CD4-positive, alpha-beta T cell treated with Interleukin-6 for 4 hours (primary cell): ENCODE results near the gene SLC44A5.
"Not testable (repeated sequence)": the region's sequence is repeated elsewhere in the genome, so short reads cannot be mapped to it uniquely, and the experiment has no call there.

Experiments used
- DNase-seq: peaks from one replicate; pipeline ENCODE4 v3.0.0-alpha.2; 2020; ENCODE audit warnings: mixed read lengths

SLC44A5 gene

DNA sequence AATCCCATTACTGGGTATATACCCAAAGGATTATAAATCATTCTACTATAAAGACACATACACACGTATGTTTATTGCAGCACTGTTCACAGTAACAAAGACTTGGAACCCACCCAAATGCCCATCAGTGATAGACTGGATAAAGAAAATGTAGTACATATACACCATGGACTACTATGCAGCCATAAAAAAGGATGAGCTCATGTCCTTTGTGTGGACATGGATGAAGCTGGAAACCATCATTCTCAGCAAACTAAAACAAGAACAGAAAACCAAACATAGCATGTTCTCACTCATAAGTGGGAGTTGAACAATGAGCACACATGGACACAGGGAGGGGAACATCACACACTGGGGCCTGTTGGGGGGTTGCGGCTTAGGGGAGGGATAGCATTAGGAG, 347.3 kb downstream of the SLC44A5 start:
- DNase-seq, result not testable (repeated sequence)

DNA sequence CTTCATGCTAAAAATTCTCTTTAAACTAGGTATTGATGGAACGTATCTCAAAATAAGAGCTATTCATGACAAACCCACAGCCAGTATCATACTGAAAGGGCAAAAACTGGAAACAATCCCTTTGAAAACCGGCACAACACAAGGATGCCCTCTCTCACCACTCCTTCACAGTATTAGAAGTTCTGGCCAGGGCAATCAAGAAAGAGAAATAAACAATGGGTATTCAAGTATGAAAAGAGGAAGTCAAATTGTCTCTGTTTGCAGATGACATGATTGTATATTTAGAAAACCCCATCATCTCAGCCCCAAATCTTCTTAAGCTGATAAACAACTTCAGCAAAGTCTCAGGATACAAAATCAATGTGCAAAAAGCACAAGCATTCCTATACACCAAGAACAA, 349.0 kb downstream of the SLC44A5 start:
- not testable (repeated sequence) for DNase-seq

DNA sequence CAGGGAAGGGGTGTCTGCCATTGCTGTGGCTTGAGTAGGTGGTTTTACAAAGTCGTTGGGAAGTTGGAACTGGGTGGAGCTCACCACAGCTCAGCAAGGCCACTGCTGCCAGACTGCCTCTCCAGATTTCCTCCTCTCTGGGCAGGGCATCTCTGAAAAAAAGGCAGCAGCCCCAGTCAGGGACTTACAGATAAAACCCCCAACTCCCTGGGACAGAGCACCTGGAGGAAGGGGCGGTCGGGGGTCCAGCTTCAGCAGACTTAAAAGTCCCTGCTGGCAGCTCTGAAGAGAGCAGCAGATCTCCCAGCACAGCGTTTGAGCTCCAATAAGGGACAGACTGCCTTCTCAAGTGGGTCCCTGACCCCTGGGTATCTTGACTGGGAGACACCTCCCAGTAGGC, 352.6 kb downstream of the SLC44A5 start:
- DNase-seq, result no peak

DNA sequence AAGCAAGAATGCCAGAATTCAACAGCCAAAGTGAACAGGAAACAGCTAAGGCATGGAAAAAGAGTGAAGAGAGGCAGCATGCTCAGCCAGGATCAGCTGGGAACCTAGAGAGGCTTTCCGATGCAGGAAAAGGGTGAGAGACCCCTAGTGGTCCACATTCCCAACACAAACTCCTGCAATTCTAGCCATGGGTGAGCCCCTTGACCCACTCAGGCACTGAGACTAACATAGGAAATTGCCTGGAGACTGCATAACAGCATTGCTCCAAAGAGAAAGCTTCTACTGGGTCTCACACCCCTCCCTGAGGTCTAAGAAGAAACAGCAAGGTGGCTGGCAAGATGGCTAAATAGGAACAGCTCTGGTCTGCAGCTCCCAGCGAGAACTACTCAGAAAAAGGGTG, 353.5 kb downstream of the SLC44A5 start:
- no peak for DNase-seq

DNA sequence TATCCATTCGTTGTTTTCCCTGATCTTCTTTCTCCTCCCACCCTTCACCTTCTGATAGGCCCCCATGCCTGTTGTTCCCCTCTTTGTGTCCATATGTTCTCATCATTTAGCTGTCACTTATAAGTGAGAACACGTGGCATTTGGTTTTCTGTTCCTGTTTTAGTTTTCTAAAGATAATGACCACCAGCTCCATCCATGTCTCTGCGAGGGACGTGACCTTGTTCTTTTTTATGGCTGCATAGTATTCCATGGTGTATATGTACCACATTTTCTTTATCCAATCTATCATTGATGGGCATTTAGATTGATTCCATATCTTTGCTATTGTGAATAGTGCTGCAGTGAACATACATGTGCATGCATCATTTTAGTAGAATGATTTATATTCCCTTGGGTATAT, 360.8 kb downstream of the SLC44A5 start:
- DNase-seq, result not testable (repeated sequence)

DNA sequence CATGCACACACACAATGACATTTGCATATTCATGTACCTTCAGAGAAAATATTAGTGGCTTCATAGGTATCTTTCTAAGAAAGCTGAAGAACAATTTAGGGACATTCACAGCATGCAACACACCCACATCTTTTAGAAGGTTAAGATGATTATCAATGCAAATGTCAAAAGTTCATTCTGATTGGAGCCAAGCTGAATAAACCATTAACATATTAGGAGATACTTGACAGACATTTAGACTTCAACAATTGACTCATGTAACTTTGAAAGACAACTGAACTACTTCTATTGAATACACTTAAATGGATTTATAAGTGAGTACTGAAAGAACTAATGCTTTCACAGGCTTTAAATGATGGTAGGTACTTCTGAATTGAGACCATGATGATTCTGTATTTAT, 365.7 kb downstream of the SLC44A5 start:
- no peak for DNase-seq

DNA sequence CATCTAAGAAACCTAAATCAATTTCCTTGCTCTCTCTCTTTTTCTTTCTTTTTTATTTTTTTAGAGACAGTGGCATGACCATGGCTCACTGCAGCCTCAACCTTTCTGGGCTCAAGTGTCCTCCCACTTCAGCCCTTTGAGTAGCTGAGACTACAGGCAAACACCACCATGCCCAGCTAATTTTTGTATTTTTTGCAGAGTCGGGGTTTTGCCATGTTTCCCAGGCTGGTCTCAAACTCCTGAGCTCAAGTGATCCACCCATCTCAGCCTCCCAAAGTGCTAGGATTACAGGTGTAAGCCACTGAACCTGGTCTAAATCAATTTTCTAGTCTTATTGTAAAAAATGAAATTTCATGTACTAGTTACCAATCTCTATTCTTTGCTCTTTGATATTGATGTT, 367.8 kb downstream of the SLC44A5 start:
- DNase-seq, result no peak

DNA sequence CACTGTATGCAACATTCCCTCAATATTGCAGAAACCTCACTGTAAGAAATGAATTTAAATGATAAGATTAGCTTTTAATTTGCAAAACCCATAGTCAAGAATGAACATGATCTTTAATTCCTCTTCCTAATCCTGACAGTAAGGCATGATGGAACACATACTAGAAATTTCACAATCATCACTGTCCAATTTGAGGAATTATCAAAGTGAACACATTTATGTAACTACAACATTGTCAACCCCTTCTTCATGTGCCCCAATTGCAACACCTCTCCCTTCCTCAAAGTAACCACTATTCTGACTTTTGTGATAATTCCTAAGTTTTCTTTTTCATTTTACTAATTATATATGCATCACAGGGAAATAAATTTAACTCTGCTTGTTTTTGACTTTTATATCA, 373.6 kb downstream of the SLC44A5 start:
- DNase-seq, result no peak

DNA sequence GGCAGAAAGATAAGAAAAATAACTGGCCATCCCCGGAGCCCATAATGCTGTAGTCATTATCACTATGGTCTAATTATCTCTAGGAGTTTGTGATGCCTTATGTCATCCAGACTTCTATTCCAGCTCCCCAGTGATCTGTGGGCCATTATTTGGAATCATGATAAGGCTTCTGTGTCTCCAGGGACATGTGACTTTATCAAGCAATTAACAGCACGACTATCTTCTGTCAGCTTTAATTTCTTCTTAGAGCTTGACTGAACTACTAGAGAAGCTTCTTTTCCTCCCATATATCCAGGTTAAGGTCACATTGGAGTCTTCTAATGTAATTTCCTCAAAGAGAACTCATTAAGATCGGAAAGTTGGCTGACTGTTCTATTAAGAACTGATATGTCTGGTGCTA, 376.4 kb downstream of the SLC44A5 start:
- no peak for DNase-seq

DNA sequence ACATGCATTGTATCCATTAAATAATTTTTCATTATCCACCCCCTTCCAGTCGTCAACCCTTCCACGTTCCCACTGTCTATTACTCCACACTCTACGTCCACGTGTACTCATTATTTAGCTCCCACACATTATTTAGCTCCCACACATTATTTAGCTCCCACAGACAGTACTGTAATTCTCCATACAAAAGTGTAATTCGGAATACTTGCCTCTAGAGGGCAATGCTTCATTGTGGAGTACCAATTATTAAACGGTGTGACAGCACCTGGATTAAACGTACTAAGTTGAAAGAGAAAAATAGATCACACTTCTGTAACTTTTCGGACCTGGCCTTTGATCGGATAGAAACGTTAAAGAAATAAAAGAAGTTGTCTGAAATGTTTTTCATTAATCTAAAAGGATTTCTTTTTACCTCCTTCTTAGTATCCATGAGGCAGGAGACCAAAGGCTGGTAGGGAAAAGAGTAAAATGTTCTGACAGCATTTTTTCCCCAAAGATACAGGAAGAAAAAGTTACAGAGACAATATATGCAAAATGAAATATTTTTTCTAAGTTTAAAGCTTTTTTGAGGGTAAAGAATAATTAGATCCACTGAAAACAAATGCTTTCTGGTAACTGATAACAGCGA, 377.5 kb downstream of the SLC44A5 start:
- no peak for DNase-seq

DNA sequence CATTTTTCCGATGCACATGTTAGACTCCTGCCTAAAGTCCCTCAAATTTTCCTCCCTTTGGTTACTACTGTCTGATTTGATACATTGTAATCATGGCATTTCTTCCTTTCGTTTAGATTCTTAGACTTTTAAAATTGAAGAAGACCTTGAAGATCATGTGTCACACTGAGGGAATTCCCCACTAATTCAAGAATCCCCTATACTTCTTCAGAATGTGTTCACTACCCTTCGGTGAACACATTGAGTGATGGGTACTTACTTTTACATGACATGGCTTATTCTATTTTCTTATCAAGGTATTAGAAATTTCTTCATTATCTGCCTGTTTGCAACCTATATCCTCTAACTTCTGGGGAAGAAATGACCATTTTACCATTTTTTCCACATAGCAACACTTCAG, 390.8 kb downstream of the SLC44A5 start:
- DNase-seq, result no peak

DNA sequence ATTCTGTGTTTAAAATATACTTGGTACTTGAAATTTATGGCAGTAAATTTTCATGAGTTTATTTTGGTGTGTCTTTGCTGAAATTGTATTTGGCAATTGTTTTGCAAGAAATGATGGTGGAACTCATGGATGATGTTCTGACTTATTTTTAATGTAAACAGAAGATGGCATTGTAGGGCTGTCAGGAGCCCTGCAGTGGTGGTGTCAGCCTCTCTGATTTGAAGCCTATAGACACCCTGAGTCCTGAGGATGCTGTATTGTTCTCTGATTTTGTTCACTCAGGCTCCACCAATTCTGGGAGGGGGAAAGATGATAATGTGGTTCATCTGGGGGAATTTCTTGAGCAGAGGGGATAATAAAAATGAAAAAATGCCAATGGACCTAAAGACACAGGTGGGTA, 396.9 kb downstream of the SLC44A5 start:
- no peak for DNase-seq

DNA sequence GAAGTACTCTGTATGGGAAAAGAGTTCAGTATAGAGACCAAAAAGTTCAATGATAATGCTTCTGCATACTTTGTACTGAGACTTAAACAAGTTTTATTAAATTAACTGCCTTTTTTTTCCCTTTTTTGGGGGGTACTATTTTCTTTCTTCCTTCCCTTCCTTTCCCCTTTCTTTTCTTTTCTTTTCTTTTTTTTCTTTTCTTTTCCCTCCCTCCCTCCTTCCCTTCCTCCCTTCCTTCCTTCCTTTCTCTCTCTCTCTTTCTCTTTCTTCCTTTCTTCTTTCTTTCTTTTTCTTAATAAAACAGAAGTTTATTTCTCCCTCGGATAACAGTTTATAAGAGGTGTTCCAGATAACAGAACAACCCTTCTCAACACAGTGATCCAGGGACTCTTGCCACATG, 399.3 kb downstream of the SLC44A5 start:
- DNase-seq, result no peak

DNA sequence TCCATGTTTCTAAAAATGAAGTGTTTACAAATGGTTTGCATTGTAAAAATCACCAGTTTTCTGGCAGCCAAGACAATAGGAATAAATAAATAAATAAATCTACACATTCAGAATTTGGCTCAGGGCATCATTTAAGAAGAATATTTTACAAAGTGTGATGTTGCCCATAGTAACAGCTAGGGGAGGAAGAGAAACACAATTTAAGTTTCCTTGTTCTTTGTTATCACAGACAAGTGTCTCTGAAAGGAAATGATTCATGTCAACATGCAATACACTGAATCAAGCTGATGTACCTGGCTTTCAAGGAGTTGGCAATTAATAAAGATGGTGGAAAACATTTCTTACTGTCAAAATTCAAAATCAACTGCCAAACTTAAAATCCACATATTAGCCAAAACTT, 402.1 kb downstream of the SLC44A5 start:
- DNase-seq, result no peak

DNA sequence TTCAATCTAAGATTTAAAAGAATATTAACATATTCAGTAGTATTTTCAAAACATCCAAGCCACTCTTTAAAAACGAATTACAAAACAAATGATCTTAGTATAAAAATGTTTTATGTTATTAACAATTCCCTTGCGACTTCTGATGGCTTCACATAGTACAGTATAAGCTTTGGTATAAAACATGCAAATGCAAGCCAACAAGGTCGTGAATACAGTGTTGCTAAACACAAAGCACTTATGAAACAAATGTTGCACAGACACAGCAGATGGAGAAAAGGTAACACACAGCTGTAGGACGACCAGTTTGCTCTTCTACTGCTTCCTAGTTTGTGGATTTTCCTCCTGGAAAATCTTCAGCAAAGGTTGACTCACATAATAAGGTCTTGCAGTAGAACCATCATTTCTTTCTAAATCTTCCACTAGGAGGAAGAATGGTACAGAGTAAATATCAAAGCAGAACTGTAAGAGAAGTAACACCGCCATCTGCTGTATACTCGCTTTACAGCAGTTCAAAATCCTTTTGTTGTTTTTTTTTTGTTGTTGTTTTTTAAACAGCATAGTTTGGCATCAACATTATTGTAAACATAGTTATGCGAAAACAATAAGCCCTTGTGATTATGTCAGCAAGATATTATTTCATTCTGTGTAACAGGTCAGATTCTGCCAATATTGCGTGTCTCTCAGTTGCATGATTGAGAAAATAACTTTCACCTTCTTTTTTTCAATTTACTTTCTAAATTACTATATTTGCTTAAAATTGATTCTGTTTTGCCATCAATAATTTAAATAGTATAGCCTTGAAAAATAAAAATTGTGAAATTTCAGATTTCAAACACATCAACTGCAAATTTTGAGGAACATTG, 407.3 kb downstream of the SLC44A5 start:
- DNase-seq, result no peak

DNA sequence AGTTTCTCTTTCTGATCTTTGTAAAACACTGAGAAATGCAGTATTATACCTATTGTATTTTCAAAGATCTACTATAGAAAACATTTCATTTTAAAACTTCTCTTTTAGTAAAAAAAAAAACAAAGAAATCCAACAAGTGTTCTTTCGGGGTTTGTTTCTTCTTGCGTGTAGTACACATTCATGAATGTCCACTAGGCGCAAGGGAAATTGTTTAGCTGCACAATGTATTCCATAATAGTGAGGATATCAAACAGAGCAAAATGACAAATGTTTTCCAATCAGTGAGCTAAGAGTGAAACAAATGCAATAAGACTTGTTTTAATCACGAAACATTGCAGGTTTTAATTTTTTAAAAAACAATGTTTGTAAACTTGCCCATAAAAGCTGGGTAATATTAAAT, 408.2 kb downstream of the SLC44A5 start:
- no peak for DNase-seq

DNA sequence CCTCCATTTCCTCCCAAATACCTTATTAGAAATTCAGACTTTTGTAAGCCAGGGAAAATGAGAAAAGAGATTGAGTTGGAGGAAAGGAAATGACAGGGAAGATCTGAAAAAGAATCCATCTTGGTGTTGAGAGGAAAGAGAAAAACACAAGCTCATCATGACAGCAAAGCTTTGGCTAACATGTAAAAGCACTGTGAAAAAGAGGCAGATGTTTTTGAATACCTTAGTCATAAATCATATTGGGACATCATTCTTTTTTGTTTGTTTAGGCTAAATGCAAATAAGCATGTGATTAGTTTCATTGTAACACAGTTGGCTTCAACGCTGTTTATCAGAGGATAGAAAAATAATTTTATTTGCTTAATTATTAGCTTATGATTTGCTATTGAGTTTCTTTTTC, 412.2 kb downstream of the SLC44A5 start:
- no peak for DNase-seq

DNA sequence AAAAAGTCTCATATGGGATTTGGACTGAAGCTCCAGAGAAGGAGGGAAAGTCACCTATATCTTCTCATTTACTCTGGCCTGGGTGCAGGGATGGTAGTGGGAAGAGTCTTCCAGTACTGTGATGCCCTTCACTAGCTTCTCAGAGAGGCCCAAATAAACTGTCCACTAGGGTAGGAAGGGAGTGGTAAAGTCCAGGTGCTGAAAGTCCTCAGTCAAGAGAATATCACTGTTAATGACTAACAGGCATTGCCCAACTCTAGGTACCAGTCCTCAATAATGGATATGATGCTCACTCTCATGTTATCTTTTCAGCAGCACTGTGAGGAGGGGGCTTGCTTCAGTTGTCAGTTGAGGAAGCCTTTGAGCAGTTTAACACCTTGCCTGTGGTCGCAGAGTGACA, 412.8 kb downstream of the SLC44A5 start:
- DNase-seq, result no peak

DNA sequence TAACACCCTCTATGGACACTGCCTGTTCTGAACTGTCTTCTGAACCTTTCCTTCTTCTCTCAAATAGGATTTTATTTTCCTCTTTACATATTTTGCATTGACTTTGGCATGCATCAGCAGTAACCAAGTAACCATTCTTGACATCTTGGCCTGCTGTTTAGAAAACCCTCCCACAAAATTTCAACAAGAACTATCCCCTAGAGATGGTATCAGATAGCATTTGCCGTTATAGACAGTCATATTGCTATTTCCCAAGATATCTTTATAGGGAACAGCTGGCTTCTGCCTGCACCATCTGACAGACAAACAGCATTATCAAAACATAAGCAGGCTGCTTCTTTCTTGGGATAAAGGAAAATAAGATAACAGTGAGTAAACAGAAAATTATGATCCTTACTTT, 422.0 kb downstream of the SLC44A5 start:
- no peak for DNase-seq

DNA sequence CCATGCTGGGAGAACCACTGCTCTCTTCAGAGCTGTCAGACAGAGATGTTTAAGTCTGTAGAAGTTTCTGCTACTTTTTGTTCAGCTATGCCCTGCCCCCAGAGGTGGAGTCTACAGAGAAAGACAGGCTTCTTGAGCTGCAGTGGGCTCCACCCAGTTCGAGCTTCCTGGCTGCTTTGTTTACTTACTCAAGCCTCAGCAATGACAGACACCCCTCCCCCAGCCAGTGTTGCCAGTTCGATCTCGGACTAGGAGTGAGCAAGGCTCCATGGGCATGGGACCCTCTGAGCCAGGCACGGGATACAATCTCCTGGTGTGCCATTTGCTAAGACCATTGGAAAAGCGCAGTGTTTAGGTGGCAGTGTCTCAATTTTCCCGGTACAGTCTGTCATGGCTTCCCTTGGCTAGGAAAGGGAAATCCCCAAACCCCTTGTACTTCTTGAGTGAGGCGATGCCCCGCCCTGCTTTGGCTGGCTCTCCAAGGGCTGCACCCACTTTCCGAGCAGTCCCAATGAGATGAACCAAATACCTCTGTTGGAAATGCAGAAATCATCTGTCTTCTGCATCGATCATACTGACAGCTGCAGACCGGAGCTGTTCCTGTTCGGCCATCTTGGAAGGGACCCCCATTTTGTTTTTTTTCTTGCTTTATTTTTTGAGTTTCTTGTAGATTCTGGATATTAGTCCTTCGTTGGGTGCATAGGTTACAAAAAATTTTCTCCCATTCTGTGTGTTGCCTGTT, 429.5 kb downstream of the SLC44A5 start:
- not testable (repeated sequence) for DNase-seq

DNA sequence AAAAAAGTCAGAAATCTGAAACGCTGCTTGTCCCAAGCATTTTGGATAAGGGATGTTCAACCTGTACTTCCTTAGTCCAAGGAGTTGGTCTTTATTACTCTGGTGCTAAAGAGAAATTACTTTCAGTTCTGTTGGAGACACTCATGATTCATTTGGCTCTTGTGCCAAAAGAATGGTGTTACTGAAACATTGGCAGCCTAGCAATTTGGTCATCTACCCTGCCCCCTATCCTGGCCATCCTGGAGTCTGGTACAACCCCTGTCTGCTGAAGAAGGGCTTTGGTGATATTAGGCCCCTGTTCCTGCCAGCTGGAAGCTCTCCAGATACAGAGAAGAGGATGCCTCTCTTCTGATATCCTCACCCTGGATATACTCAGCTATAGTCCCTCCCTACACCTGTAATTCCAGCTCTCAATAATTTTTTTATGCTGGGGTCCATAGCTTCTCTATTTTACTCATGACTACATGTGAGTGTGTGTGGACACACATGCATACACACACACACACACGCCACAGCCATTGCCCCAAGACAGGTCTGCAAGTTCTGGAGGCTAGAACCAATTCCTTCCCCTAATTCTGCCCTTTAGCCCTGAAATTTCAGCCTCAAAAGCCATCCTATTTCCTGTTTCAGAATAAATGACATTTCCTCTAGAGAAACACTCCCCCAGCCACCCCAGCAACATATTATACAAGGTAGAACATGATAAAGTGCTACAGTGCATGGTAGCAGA, 436.7 kb downstream of the SLC44A5 start:
- DNase-seq, result no peak

DNA sequence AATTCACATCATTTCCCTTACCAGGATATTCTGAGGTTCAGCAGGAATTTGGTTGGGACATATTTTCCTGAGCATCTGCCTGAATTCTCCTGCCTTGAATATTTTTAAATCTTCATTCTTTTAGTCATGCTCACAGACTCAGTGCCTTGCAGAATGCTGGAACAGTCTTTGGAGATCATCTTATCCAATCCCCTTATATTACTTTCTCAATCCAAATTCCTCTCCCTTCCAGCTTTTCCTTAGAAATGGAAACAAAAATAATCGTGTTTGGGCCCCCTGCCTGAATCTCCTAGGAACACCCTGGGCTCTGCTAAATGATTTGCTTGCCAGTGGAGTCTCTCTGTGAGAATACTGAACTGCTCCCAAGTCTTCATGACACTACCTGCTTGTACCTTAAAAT, 438.4 kb downstream of the SLC44A5 start:
- DNase-seq, result no peak

DNA sequence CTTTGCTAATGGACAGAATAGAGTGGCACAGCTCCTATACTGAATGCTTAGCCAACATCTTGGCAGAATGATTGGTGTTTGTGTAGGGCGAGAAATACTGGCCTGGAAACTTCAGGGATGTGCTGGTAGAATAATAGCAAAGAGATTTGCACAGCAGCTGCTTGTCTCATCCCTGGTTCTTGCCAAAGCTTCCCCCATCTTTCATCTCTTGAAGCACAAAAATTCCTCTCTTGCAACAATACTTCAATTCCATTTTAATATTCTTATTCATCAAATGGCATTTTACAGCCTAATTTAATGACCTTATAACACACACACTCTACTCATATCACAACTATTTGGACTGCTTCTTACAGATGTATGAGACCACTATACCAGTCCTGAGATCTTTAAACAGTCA, 439.0 kb downstream of the SLC44A5 start:
- no peak for DNase-seq
